BJ (cell line): Measurements from ENCODE around the gene DNAH9. TPM values are rescaled to one million over a fixed set of nuclear protein-coding genes. Genes with fewer than 3 reads are reported as not detected.

ENCODE experiments used
- CTCF ChIA-PET: fragments of 350-600 bp; formaldehyde crosslinking; extraction: SDS; loops from one replicate; lab custom pipeline; 2021; ENCODE audit warnings: antibody characterized with exemption, inconsistent platforms; lab: Yijun Ruan, JAX
- POLR2A ChIA-PET: fragments of 300-600 bp; sonication (Branson Sonifier 250); formaldehyde crosslinking; extraction: SDS; loops from one replicate; lab custom pipeline; 2021; ENCODE audit warnings: antibody characterized with exemption; lab: Charles Lee
- DNase-seq: peaks from one replicate; pipeline ENCODE4 v3.0.0-alpha.2; 2011; ENCODE audit warnings: low read depth
- H3K27me3 ChIP-seq: 2 replicates; pipeline ENCODE4 v1.6.0; 2011; ENCODE audit warnings: low read length; ENCODE audit not compliant: control insufficient read depth, insufficient read depth
- H3K36me3 ChIP-seq: 2 replicates; pipeline ENCODE4 v1.5.1; 2011; ENCODE audit warnings: low read length; ENCODE audit not compliant: control insufficient read depth, insufficient read depth
- H3K4me3 ChIP-seq: 2 replicates; pipeline ENCODE4 v1.5.1; 2011; ENCODE audit warnings: low read depth, mild to moderate bottlenecking, control low read depth, low read length
- polyA plus RNA-seq: library from polyadenylated mRNA; depleted of rRNA; stranded (reverse); fragments of >200 nt; gene quantifications from 2 replicates; pipeline ENCODE4 v1.2.3, GENCODE V29; 2011
- TF ChIP-seq, protein P1 (sequence below): IDR thresholded peaks from 2 replicates; pipeline ENCODE4 v1.5.1; 2011; ENCODE audit warnings: low read depth, mild to moderate bottlenecking, control low read depth, inconsistent platforms, low read length, moderate library complexity; ENCODE audit not compliant: insufficient read depth

Gene DNAH9
- polyA plus RNA-seq, 1 experiment: not detected

DNA sequence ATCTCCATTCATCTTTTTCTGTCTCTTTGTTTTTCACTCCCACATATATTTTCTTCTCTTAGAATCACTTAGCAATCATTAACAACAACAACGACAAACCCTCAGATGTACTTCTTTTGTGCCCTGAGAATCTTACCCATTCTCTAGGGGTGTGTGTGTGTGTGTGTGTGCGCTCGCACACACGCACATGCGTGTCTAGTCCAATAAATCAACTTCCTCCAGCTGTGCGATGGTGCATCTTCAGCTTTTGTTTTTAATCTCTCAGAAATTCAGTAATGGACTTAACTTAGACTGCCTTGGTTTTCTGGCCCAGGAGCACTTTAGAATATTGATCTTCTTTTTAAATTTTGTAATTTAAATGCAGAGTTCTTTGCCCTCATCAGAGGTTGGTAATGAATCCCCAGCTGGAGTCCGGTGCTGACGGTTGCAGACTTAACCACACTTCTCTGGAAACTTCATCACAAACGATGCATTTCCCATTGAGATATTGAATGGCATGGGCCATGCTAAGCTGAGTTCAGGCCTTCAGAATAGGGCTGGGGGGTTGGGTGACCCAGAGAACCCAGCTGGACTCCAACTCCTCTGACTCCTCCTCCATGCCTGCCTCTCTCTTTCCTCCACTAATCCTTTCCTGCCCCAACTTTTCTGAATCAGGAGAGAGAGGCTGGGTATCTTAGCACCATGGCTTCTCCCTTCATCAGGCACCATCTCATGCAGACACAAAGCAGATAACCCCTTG is 205.1 kb downstream of the DNAH9 start:
- ChIA-PET CTCF (interaction anchor here (0.6 kb wide), 1 partner anchor 187 kb away, joined by 3 read pairs; no protein-coding TSS in a partner anchor), POLR2A (no interaction called here)
- no peaks in the 10 kb centered on the region for H3K36me3 ChIP-seq
- DNase-seq: no peak
- TF ChIP-seq, protein P1, sequence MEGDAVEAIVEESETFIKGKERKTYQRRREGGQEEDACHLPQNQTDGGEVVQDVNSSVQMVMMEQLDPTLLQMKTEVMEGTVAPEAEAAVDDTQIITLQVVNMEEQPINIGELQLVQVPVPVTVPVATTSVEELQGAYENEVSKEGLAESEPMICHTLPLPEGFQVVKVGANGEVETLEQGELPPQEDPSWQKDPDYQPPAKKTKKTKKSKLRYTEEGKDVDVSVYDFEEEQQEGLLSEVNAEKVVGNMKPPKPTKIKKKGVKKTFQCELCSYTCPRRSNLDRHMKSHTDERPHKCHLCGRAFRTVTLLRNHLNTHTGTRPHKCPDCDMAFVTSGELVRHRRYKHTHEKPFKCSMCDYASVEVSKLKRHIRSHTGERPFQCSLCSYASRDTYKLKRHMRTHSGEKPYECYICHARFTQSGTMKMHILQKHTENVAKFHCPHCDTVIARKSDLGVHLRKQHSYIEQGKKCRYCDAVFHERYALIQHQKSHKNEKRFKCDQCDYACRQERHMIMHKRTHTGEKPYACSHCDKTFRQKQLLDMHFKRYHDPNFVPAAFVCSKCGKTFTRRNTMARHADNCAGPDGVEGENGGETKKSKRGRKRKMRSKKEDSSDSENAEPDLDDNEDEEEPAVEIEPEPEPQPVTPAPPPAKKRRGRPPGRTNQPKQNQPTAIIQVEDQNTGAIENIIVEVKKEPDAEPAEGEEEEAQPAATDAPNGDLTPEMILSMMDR: no peak
- no peaks in the 10 kb centered on the region for H3K27me3 ChIP-seq
- H3K4me3 ChIP-seq: no peak overlapping the region

DNA sequence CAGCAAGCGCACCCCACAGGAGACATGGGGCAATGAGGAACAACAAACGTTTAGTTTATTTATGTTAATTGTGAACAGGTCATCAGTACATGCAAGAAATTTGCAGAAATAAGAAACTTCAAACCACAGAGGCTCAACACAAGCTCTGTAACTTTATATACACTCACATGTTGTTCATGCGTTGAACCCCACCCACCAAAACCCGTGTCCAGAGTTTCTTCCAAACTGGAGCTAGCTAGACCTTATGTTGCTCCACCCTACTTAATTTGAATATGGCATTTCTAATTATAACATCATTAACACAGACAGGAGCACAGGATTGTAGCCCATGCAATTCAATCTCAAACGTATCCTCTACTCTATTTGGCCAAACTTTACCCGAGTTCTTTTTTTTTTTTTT is 206.9 kb downstream of the DNAH9 start:
- POLR2A ChIA-PET: no interaction called here

DNA sequence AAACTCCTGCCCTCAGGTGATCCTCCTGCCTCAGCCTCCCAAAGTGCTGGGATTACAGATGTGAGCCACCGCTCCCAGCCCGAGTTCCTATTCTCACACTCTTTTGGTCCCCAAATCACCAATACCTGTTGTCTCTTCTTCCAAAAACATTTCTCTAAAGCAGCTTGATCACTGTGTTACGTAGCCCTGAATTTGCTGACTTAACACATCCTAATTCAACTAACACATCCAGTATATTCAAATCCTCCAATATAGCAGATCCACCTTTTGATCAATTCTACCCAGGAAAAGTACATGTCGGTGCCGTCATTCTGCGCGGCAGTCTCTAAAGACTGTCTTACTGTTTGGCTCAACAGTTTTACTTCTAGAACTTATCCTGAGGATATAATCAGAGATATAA is 207.7 kb downstream of the DNAH9 start:
- H3K27me3 ChIP-seq: no peaks in the 10 kb centered on the region
- H3K4me3 ChIP-seq: no peak overlapping the region
- TF ChIP-seq, protein P1: no peak
- no peak for DNase-seq
- ChIA-PET POLR2A (no interaction called here), CTCF (no interaction called here)
- no peaks in the 10 kb centered on the region for H3K36me3 ChIP-seq

More for the DNA sequence above, 206.9 kb downstream of the DNAH9 start:
- Histone ChIP-seq H3K36me3 (no peaks in the 10 kb centered on the region), H3K27me3 (no peaks in the 10 kb centered on the region), H3K4me3 (no peak overlapping the region)
- CTCF ChIA-PET: no interaction called here
- DNase-seq: no peak
- TF ChIP-seq, protein P1: no peak

DNA sequence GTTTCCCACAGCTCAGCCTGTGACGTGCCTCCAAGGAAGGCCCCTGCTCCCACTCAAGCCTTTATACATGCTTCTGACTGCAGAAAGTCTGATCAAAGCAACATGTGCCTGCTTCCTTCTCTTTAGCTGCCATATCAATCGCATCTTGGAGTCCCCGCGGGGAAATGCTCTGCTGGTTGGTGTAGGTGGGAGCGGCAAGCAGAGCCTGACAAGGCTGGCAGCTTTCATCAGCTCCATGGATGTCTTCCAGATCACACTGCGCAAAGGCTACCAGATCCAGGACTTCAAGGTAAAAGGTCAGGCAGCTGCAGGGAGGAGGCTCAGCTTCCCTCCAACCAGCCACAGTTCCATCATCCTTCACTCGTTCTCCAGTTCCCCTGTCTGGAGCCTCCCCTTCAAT is 209.3 kb downstream of the DNAH9 start:
- CTCF ChIA-PET: no interaction called here

DNA sequence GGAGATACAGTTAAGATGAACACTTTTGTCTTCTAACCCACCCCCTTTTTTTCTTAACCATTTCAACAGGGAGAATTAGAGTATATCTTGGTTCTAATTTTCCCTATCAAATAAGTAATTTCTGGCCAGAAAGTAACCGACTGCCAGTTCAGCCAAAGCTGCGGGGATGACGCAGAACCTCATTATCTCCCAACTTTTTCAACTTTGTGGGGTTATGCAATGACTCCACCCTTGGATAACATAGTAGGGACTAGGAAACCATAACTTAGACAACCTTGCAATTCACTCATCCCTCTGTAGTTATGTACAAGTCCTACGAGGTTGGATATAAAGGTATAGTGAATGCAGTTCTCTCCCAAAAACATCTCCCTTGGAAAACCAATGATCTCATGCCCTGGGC is 215.0 kb downstream of the DNAH9 start:
- ChIA-PET CTCF (no interaction called here), POLR2A (no interaction called here)
- Histone ChIP-seq H3K27me3 (no peaks in the 10 kb centered on the region), H3K4me3 (no peak overlapping the region), H3K36me3 (no peaks in the 10 kb centered on the region)
- TF ChIP-seq, protein P1: no peak
- no peak for DNase-seq

More for the DNA sequence above, 209.3 kb downstream of the DNAH9 start:
- H3K27me3 ChIP-seq: no peaks in the 10 kb centered on the region
- POLR2A ChIA-PET: no interaction called here
- no peaks in the 10 kb centered on the region for H3K36me3 ChIP-seq
- no peak overlapping the region for H3K4me3 ChIP-seq
- TF ChIP-seq, protein P1: no peak
- no peak for DNase-seq
